Measurements from ENCODE around the gene HSPB1.
"Not testable (repeated sequence)": the region's sequence is repeated elsewhere in the genome, so short reads cannot be mapped to it uniquely, and the experiment has no call there.

Gene HSPB1

GRCh38 chr7:76302347-76303201, at the start of gene HSPB1:
Gene HSPB1 (plus strand): TSS chr7:76302673. CDS start chr7:76302713, 40 bp downstream.
- in situ Hi-C loops (cut with MboI; ENCODE audit: low sequenced_read_pairs), result no loop called here

GRCh38 chr7:76254781-76255180, 47.7 kb upstream of the HSPB1 start:
- in situ Hi-C loops (cut with MboI; ENCODE audit: low sequenced_read_pairs), result no loop called here

GRCh38 chr7:76257973-76258372, 44.5 kb upstream of the HSPB1 start:
- in situ Hi-C loops (cut with MboI; ENCODE audit: low sequenced_read_pairs), result no loop called here

GRCh38 chr7:76259124-76260093, 43.1 kb upstream of the HSPB1 start:
- in situ Hi-C loops (cut with MboI; ENCODE audit: low sequenced_read_pairs), result no loop called here

- in situ Hi-C loops (cut with MboI; ENCODE audit: low sequenced_read_pairs), result no loop called here
Measured at GRCh38 chr7:76260171-76260703, 42.2 kb upstream of the HSPB1 start.

GRCh38 chr7:76261329-76261728, 41.1 kb upstream of the HSPB1 start:
- in situ Hi-C loops (cut with MboI; ENCODE audit: low sequenced_read_pairs), result no loop called here

- in situ Hi-C loops (cut with MboI; ENCODE audit: low sequenced_read_pairs), result no loop called here
Measured at GRCh38 chr7:76261931-76262330, 40.5 kb upstream of the HSPB1 start.

GRCh38 chr7:76262683-76263402, 39.6 kb upstream of the HSPB1 start:
- in situ Hi-C loops (cut with MboI; ENCODE audit: low sequenced_read_pairs), result no loop called here

- in situ Hi-C loops (cut with MboI; ENCODE audit: low sequenced_read_pairs), result no loop called here
Measured at GRCh38 chr7:76265299-76265698, 37.2 kb upstream of the HSPB1 start.

GRCh38 chr7:76267107-76267893, 35.2 kb upstream of the HSPB1 start:
- in situ Hi-C loops (cut with MboI; ENCODE audit: low sequenced_read_pairs), result no loop called here

GRCh38 chr7:76267894-76268183, 34.6 kb upstream of the HSPB1 start:
- in situ Hi-C loops (cut with MboI; ENCODE audit: low sequenced_read_pairs), result no loop called here

- in situ Hi-C loops (cut with MboI; ENCODE audit: low sequenced_read_pairs), result no loop called here
Measured at GRCh38 chr7:76268376-76268775, 34.1 kb upstream of the HSPB1 start.

- in situ Hi-C loops (cut with MboI; ENCODE audit: low sequenced_read_pairs), result no loop called here
Measured at GRCh38 chr7:76269895-76270294, 32.6 kb upstream of the HSPB1 start.

GRCh38 chr7:76271384-76271783, 31.1 kb upstream of the HSPB1 start:
- in situ Hi-C loops (cut with MboI; ENCODE audit: low sequenced_read_pairs), result not testable (repeated sequence)

GRCh38 chr7:76272142-76272541, 30.3 kb upstream of the HSPB1 start:
- in situ Hi-C loops (cut with MboI; ENCODE audit: low sequenced_read_pairs), result no loop called here

- in situ Hi-C loops (cut with MboI; ENCODE audit: low sequenced_read_pairs), result no loop called here
Measured at GRCh38 chr7:76272851-76273497, 29.5 kb upstream of the HSPB1 start.

GRCh38 chr7:76273503-76273902, 29.0 kb upstream of the HSPB1 start:
- in situ Hi-C loops (cut with MboI; ENCODE audit: low sequenced_read_pairs), result no loop called here

GRCh38 chr7:76278540-76278939, 23.9 kb upstream of the HSPB1 start:
- in situ Hi-C loops (cut with MboI; ENCODE audit: low sequenced_read_pairs), result no loop called here

- in situ Hi-C loops (cut with MboI; ENCODE audit: low sequenced_read_pairs), result no loop called here
Measured at GRCh38 chr7:76280408-76280807, 22.1 kb upstream of the HSPB1 start.
